SK-N-MC (cell line): ENCODE results near the gene TAF1B.

ENCODE experiments used
- DNase-seq: peaks from one replicate; pipeline ENCODE4 v3.0.0-alpha.2; 2011; ENCODE audit warnings: low read depth, low spot score
- H3K27ac ChIP-seq: fragments of 200-600 bp; sonication (generic); 2 replicates; pipeline ENCODE4 v1.5.1; 2016; ENCODE audit warnings: mixed run types
- H3K36me3 ChIP-seq: fragments of 200-600 bp; sonication (generic); 2 replicates; pipeline ENCODE4 v1.6.1; 2017; ENCODE audit warnings: antibody characterized with exemption, low read length, mixed read lengths; ENCODE audit not compliant: insufficient read depth
- H3K4me3 ChIP-seq: fragments of 200-600 bp; sonication (generic); 2 replicates; pipeline ENCODE4 v1.5.1; 2016
- H3K9ac ChIP-seq: fragments of 200-600 bp; sonication (generic); 2 replicates; pipeline ENCODE4 v1.8.0; 2017; ENCODE audit warnings: mixed run types, mixed read lengths; ENCODE audit not compliant: insufficient read length
- H3K9me3 ChIP-seq: fragments of 200-600 bp; sonication (generic); 2 replicates; pipeline ENCODE4 v1.6.1; 2017; ENCODE audit warnings: low read depth, mild to moderate bottlenecking, antibody characterized with exemption, low read length, moderate library complexity, mixed read lengths
- EZH2 ChIP-seq: fragments of 200-600 bp; sonication (generic); IDR thresholded peaks from one replicate; pipeline ENCODE4 v1.6.1; 2017; ENCODE audit warnings: antibody characterized with exemption
- FOXP2 ChIP-seq: optimal IDR thresholded peaks from 2 replicates; pipeline ENCODE3; 2011; ENCODE audit warnings: mild to moderate bottlenecking, moderate library complexity; ENCODE audit not compliant: insufficient read depth; ENCODE audit errors: extremely low read length, control extremely low read depth
- POLR2AphosphoS5 ChIP-seq: IDR thresholded peaks from 2 replicates; pipeline ENCODE4 v1.6.1; 2012; ENCODE audit warnings: mild to moderate bottlenecking, low read depth, low read length, borderline replicate concordance

The TAF1B gene

GRCh38 chr2:9799729-9800632, 43.3 kb upstream of the TAF1B start:
- H3K9me3 ChIP-seq, result no peaks in the 10 kb centered on the region
- TF ChIP-seq POLR2AphosphoS5 (no peak), EZH2 (no peak)
- no peak overlapping the region for H3K9ac ChIP-seq
- H3K36me3 ChIP-seq, result no peaks in the 10 kb centered on the region
- H3K27ac ChIP-seq, result no peak overlapping the region
- no peak overlapping the region for H3K4me3 ChIP-seq
- peak; percentile 1 for DNase-seq

- DNase-seq, result no peak
- H3K36me3 ChIP-seq, result no peaks in the 10 kb centered on the region
- no peak overlapping the region for H3K4me3 ChIP-seq
- H3K9ac ChIP-seq, result no peak overlapping the region
- H3K27ac ChIP-seq, result no peak overlapping the region
- no peak for TF ChIP-seq EZH2
- no peak for TF ChIP-seq POLR2AphosphoS5
- no peak for TF ChIP-seq FOXP2
- no peaks in the 10 kb centered on the region for H3K9me3 ChIP-seq
Measured at GRCh38 chr2:9800639-9800974, 42.7 kb upstream of the TAF1B start.

- no peak for TF ChIP-seq FOXP2
- no peak for TF ChIP-seq EZH2
- no peak for TF ChIP-seq POLR2AphosphoS5
- no peak for DNase-seq
- no peak overlapping the region for H3K4me3 ChIP-seq
- H3K9me3 ChIP-seq, result no peaks in the 10 kb centered on the region
- no peaks in the 10 kb centered on the region for H3K36me3 ChIP-seq
- H3K27ac ChIP-seq, result no peak overlapping the region; the same call in 1 of the 2 replicates
- H3K9ac ChIP-seq, result peak overlapping the region; percentile 5
Measured at GRCh38 chr2:9800975-9801726, 42.1 kb upstream of the TAF1B start.

- DNase-seq, result no peak
- H3K27ac ChIP-seq, result no peak overlapping the region
- no peaks in the 10 kb centered on the region for H3K9me3 ChIP-seq
- H3K4me3 ChIP-seq, result no peak overlapping the region
- no peak overlapping the region for H3K9ac ChIP-seq
- no peak for TF ChIP-seq EZH2
- no peaks in the 10 kb centered on the region for H3K36me3 ChIP-seq
Measured at GRCh38 chr2:9802576-9802993, 40.7 kb upstream of the TAF1B start.

- Histone ChIP-seq H3K36me3 (no peaks in the 10 kb centered on the region), H3K27ac (no peak overlapping the region), H3K9me3 (no peaks in the 10 kb centered on the region), H3K9ac (no peak overlapping the region), H3K4me3 (no peak overlapping the region)
- DNase-seq, result no peak
- TF ChIP-seq EZH2 (no peak), FOXP2 (no peak), POLR2AphosphoS5 (no peak)
Measured at GRCh38 chr2:9803023-9803805, 40.1 kb upstream of the TAF1B start.

GRCh38 chr2:9805435-9806297, 37.6 kb upstream of the TAF1B start:
- no peak for DNase-seq
- Histone ChIP-seq H3K4me3 (no peak overlapping the region), H3K27ac (no peak overlapping the region), H3K36me3 (no peaks in the 10 kb centered on the region), H3K9ac (no peak overlapping the region), H3K9me3 (no peaks in the 10 kb centered on the region)
- no peak for TF ChIP-seq EZH2
- no peak for TF ChIP-seq POLR2AphosphoS5
- no peak for TF ChIP-seq FOXP2

- Histone ChIP-seq H3K36me3 (no peaks in the 10 kb centered on the region), H3K27ac (no peak overlapping the region), H3K9ac (no peak overlapping the region), H3K9me3 (no peaks in the 10 kb centered on the region), H3K4me3 (no peak overlapping the region)
- TF ChIP-seq FOXP2 (no peak), EZH2 (no peak), POLR2AphosphoS5 (no peak)
- DNase-seq, result no peak
Measured at GRCh38 chr2:9806298-9806610, 37.0 kb upstream of the TAF1B start.

GRCh38 chr2:9806656-9807055, 36.6 kb upstream of the TAF1B start:
- no peak for TF ChIP-seq POLR2AphosphoS5
- no peak for TF ChIP-seq FOXP2
- TF ChIP-seq EZH2, result no peak
- no peak overlapping the region for H3K9ac ChIP-seq
- no peaks in the 10 kb centered on the region for H3K9me3 ChIP-seq
- DNase-seq, result no peak
- no peak overlapping the region for H3K4me3 ChIP-seq
- no peaks in the 10 kb centered on the region for H3K36me3 ChIP-seq
- H3K27ac ChIP-seq, result no peak overlapping the region
